GM19468 (cell line): ENCODE results near the gene KIFC1.

Experiments used
- ATAC-seq: cut with Tn5 transposase; IDR thresholded peaks from one replicate; pipeline ENCODE4 v1.9.1; 2021; ENCODE audit warnings: mild to moderate bottlenecking, moderate library complexity, moderate number of reproducible peaks; ENCODE audit not compliant: unreplicated experiment; ENCODE audit errors: extremely low read depth

KIFC1 gene

DNA sequence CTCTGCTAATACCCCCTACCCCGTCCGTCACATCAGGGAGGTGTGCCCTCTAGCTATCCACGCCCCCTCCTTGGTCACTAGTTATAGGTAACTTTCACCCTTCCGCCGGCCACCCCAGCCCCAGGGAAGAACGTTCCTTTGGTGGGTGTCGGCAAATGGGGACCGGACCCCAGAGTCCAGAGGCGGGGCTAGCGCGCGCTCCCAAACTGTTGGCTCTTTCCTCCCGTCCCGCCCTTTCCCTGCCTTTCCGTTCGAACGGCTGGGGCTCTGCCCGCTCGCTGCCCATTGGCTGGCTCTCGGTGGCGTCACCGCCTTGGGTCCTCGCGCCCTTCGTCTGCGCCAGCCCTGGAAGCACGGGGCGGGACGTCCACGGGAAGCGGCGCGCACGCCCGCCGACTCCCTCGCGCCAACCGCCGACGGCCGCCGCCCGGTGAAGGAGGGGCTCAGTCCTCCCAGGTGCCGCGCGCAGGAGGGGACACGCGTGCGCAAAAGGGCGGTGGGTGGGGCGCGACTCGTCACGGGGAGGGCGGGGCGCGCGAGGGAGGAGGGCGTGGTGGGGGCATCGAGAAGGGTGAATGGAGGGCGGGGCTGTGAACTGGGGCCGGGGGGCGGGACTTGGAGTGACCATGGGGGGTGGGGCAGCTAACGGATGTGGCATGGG lies 18.6 kb downstream of the KIFC1 start:
- peak; percentile 63 for ATAC-seq

DNA sequence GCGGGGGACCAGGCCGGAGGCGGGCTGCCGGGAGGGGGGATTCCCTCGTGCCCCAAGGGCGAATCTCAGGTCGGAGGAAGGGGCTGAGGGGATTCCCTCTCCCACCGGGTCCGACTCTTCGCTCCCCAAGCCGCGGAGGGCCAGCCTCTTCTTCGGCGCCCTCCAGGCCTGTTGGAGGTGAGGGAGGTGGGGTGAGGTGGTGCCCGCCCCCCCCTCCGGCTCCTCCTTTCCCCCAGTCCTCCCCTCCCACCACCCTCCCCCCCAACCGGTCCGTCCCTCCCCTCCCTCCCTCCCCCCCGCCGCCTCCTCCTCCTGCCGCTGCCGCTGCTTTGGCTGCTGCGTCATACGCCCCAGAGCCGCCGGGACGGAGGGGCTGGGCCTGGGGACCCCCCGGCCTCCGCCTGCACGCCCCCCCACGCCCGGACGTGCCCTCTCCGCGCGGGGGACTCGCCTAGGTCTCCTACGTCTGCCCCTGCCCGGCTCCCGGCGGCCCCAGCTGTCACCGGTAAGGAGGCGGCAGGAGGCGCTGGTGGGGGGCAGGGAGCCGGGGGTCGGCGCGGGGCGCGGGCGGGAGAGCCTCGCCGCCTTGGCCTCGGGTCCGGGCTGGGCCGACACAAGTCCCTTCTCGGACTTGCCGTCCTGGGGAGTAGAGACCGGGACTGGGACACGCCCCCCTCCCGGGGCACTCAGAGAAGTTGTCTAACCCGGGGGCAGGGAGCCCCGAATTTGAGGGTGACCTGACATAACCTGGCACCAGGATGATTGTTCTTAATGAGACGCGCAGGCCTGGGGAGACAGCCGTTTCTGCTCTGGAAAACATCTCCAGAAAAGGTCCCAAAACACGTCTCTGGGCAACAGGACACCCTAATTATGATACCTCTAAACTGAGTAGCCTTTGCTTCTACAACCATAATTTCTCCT lies 19.3 kb downstream of the KIFC1 start, which contains the start of gene PHF1:
Gene PHF1 (plus strand): TSS at position 304 of the 921 bp plus-strand sequence. CDS start 1,250 bp downstream, outside the sequence.
- ATAC-seq, result no peak

DNA sequence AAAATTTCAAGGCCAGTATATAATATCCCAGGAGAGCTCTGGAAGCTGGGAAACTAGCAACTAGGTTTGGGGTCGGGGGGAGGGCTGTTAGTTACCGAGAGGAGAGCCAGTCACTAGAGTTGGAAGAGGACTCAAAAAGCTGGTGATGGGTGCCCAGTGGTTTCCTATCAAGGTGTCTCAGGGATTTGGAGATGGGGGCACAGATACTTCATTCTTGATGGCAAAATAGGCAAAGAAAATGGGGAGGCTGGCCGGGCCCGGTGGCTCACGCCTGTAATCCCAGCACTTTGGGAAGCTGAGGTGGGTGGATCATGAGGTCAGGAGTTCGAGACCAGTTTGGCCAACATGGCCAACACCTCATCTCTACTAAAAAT lies 20.0 kb downstream of the KIFC1 start:
- no peak for ATAC-seq

DNA sequence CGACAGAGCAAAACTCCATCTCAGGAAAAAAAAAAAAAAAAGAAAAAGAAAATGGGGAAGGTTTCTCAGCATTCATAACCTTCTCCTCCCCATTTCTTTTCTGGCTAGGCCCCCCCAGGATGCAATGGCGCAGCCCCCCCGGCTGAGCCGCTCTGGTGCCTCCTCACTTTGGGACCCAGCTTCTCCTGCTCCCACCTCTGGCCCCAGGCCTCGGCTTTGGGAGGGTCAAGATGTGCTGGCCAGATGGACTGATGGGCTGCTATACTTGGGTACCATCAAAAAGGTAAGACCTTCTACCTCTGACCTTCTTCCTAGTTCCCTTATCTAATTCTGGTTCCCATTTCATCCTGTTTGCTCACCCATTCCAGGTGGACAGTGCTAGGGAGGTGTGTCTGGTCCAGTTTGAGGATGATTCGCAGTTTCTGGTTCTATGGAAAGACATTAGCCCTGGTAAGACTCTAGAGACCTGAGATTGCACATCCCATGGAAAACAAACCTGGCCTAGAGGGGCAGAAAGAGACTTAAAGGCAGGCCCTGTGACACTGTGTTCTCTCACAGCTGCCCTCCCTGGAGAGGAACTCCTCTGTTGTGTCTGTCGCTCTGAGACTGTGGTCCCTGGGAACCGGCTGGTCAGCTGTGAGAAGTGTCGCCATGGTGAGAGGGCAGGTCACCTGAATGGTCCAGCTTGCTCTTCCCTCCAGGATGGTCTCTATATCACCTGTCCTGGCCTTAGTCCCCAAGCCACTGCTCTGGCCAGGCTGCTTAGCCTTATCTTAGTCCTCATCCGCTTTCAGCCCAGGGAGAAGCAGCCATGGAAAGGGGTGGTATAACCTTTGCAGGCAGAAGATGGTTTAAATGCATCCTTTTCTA lies 20.8 kb downstream of the KIFC1 start:
- no peak for ATAC-seq

DNA sequence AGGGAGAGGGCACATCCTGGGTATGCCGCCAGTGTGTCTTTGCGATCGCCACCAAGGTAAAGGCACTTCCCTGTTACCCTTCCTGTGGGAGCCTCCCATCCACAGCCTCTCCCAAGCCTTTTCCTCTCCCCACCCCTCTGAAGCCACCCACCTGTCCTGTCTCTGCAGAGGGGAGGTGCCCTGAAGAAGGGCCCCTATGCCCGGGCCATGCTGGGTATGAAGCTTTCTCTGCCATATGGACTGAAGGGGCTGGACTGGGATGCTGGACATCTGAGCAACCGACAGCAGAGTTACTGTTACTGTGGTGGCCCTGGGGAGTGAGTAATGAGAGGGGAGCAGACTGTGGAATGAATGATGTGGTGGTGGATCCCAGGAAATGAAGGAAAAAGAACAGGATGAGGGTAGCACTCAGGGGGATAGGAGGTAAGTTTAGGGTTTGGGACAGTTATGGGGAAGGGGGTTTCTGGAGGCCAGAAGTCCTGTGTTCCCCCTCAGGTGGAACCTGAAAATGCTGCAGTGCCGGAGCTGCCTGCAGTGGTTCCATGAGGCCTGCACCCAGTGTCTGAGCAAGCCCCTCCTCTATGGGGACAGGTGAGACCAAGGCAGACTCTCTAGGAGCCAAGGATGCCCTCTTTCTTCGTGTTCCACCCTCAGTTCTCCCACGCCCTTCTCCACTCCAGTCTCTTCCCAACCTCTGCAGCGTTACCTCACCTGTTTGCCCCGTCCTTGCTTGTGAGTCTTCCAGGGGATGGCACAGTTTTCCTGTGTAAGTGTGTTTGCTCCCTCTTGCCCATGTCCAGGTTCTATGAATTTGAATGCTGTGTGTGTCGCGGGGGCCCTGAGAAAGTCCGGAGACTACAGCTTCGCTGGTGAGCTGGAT lies 21.9 kb downstream of the KIFC1 start:
- ATAC-seq, result no peak

DNA sequence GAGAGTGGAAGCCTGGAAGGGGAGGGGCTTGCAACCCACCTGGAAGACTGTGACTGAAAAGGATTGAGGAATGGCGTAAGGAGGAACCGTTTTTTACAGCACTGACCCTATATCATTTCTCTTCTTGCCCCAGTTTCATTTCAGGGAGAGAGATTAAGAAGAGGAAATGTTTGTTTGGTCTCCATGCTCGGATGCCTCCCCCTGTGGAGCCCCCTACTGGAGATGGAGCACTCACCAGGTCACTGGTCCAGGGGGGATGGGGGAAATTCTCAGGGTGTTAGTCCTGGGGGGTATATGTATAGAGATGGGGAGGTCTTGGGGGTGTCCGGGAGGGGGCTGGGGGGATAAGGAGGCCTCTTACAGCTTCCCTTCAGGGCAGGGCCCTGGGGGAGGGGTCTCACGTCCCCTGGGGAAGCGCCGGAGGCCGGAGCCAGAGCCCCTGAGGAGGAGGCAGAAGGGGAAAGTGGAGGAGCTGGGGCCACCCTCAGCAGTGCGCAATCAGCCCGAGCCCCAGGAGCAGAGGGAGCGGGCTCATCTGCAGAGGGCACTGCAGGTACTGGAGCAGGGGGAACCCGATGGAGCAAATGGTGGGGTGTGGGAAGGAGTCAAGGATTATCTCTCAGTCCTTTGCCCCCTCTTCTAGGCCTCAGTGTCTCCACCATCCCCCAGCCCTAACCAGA lies 23.1 kb downstream of the KIFC1 start:
- ATAC-seq, result no peak

DNA sequence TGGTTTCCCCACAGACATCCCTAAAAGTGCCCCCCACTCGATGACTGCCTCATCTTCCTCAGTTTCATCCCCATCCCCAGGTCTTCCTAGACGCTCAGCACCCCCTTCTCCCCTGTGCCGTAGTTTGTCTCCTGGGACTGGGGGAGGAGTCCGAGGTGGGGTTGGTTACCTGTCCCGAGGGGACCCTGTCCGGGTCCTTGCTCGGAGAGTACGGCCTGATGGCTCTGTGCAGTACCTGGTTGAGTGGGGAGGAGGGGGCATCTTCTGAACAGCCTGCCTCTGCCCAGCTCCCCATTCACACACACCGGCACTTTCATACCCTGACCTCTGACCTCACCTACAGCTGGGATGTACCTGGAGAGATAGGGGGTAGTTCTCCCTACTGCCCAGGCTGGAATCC lies 24.2 kb downstream of the KIFC1 start:
- no peak for ATAC-seq

DNA sequence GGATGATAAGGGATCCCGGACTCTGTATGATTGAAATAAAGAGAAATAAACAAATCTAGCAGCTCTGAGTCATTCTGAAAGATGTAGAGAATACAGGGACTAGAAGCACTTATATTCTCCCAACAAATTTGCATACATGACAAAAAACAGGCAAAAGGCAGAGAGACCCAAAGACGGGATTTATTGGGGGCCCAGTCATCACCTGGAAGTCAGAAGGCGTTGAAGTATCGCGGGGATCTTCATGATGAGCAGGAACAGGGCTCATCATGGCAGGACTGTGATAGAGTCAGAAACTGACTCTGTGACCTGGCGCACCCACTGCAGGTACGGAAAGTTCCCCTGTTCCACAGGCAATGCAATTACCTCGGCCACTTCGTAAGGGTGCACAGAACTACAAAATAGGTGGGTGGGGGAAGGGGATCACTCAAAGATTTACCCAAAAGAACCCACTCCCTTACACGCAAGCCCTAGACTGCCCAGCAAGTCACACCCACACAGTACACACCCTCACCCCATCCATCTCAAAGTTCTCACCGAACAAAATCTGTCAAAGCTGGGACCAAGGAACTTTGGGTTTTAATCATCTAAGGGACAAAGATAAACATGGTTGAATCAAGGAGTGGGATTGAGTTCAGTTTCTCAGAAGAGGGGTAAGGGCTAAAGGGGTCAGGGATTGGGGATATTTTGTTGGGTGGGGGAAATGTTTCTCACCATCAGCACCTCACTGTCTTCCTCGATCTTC lies 24.9 kb downstream of the KIFC1 start:
- no peak for ATAC-seq

DNA sequence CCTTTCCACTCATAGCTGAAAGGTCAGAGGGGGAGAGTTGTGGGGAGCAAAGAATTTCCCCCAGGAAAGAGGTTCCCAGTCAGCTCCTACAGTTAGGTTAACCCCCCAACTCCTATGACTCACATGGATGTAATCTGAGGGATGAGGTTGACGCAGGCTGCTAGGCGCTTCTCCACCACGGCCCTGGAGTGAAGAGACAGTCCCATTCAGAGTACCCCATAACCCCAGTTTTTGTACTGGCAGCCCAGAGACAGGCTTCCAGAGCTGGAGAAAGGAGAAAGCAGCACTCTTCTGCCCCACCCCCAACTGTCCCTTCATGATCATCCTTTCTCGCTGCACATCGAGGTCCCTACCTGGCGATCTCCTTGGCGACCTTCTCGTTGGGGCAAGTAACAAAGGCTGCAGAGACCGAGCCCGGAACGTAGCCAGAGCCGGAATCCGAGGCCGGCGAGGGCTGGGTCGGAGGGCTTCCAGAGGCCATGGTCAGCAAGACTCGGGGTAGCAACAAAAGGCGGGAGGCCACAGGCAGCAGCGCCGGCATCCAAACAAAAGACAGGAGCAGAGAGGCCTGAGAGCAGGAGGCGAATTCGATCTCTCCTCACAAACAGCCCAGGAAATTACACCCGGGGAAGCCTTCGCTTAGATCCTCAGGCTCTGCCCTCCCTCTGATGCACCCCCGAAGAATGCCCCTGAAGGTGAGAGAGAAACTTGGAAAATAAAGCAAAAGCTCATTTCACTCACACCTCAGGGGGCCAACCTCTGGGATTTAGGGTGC lies 25.7 kb downstream of the KIFC1 start:
- ATAC-seq, result no peak

DNA sequence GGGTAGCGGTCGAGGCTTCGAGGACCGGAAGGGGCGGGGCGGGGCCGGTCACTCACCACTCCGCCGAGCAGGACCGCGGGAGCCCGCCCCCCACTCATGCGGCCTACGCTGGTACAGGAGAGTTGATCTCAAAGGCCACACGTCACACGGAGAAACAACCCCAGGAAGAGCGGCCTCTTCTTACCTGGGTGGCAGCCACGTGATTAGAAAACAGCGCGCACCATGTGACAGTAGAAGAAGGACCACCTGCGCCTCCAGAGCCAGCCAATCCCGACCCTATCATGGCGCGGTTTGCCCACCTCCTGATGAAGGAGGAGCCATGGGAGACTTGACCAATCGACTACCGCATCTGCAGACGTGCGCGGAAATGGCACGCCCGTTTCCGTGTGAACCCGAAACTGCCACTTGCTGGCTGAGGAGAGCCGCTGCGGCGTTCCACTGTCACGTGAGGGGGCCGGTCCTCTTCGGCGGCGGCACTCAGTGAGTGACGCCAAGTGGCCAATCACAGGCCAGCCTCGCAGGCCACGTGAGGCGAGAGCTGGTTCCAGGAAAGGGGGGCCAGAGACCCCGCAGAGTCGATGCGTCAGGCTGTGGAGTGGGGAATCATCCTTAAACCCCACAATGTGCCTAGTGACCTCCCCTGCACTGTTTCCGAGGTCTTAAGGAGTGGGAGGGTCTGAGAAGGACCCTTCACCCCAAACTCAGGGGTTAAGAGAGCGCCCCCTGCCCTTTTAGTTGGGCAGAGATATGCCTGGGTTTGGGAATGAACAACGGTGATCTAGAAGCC lies 26.5 kb downstream of the KIFC1 start, which contains the start of gene CUTA:
Gene CUTA (minus strand): TSS at position 205 of the 787 bp plus-strand sequence. CDS start 107 bp downstream, at position 98.
- ATAC-seq, result peak; percentile 71

DNA sequence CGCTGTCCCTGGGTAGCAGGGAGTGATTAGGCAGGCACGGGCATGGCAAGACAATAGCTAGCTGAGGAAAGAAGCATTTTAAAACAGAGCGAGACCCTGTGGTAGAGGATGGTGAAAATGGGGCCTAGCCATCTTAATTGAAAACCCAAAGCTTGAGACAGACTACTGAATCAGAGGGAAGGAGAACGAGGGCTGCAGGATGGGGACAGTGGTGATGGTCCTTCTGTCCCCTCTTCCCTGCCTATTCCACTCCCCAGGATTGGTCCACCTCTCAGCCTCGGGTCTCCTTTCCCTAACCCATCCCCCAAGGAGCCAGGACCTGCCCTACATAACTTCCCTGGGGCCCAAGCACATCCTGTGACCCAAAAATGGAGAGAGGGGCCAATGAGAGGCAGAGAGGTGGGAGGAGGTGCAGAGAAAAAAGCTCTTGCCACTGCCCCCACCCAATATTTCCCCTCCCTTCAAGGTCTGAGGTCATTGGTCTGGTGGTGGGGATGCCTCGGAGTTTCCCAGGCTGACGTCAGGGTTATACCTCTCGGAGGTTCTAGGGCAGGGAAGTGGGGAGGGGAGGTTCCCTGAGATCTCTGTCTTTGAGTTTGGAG lies 27.2 kb downstream of the KIFC1 start:
- ATAC-seq, result no peak

DNA sequence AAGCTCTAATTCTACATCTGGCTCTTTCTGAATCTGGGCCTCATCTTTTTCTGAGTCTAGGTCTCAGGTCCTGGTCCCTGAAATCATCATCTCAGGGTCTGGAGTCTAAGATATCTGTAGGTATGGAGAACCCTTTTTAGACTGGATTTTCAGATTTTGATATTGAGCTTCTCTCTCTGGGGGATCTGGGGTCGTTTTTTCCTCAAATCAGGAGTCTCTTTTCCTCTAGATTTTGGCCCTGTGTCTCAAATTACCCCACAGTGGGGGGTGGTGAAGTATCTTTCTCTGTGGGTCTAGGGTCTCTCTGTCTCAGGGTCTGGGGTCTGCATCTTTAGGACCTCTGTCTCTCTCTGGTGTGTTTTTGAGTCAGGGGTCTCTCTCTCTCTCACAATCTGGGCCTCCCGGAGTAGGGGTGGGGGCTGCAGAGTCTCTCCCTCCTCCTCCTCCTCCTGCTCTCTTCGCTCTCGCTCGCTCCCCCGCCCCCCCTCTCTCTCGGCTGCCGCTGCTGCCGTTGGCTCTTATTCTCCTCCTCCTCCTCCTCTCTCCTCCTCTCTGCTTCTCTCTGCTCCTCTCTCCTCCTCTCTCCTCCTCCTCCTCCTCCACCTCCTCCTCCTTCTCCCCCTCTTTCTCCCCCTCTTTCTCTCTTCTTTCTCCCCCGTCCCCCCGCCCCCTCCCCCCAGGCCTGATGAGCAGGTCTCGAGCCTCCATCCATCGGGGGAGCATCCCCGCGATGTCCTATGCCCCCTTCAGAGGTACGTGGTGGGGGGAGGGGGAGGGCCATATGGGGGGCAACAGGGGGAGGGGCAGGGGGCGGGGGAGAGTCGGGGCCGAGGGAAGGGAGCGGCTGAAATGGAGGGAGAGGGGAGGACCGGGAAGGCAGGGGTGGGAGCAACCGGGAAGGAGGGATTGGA lies 28.2 kb downstream of the KIFC1 start, which contains the start of gene SYNGAP1:
Gene SYNGAP1 (plus strand): TSS at position 486 of the 911 bp plus-strand sequence. CDS start 200 bp downstream, at position 686.
- no peak for ATAC-seq

DNA sequence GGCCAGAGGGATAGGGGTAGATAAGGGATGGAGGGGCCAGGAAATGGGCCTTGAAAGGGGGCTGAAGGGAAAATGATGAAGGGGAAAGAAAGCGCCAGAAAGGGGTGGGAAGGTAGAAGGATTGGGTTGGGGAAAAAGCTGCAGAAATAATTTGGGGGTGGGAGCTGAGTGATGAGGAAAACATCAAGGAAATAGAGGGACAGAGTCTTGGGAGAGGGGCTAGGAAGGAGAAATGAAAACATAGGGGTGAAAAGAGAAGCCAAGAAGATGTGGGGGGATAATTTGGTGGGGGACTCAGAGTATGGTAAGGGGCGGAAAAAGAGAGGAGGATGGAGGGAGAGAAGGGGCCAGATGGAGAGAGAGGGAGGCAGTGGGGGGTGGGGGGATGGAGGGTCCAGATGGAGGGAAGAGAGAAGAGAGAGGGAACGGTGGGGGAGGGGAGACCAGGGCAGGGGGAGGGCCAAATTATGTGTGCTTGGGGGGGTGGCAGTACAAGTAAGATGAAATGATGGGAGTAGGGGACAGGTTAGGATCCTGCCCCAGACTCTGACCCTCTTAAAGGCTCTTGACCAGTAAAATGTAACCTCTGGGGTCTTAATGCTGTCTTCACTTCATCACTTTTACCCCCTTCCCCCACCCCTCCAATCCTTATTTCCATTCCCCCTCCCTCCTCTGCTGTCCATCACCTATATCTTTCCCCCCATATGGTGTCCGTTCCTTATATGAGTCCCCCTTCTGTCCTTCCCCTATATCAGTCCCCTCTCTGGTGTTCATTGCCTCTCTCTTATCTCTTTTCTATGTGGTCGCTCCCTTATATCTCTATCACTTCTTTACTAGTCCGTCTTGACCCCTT lies 29.1 kb downstream of the KIFC1 start:
- no peak for ATAC-seq

DNA sequence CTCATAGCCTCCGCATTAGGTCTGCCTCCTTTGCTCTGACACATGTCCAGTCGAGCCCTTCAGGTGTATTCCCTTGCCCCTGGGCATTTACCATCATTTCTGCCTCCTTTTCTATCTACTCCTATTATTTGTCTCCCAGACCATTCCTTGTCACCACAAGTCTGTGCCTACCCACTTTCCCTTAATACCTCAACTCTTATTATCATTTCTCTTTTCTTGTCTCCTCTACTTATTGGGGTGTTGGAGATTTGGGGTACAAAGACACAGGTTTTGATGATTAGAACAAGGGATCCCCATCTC lies 29.7 kb downstream of the KIFC1 start:
- ATAC-seq, result no peak
